GM21515 (cell line): Measurements from ENCODE around the gene WNT5A.

Source experiments
- ATAC-seq: cut with Tn5 transposase; IDR thresholded peaks from one replicate; pipeline ENCODE4 v1.9.1; 2021; ENCODE audit not compliant: unreplicated experiment

WNT5A gene

DNA sequence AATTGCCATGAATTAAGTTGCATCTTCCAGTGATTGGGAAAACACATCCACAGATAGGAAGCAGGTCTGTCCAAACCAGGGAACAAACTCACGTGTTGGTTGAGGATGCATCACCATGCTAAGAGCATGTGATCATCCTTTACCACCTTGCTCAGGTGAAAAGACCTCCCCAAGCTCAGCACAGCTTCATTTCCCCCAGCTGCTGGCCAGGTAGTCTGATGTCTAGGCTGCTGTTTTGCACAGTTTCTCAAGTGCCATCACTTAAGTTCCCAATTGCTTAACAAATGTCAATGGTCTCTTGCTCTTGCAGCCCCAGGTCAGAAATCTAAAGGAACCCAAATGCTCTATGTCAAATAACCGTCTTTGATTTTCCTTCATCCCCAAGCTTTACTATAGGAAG, 34.2 kb downstream of the WNT5A start:
- no peak for ATAC-seq

DNA sequence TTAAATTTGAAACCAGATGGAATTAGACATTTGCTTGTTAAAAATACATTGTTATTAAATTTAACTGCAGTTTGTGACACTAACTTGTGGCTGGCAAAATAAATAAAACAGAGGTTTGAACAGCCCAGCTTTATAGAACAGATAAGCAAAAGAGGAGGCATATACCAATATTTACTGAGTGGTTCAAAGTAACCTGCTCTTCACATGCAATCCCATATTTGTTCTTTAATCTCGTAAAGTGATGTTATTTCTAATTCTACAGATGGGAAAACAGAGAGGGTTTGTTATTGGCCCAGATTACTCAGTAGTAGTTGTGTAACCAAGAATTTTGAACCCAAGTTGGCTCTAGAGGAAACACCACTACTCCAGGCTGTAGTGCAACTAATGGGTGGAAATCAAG, 37.6 kb downstream of the WNT5A start:
- ATAC-seq: no peak

DNA sequence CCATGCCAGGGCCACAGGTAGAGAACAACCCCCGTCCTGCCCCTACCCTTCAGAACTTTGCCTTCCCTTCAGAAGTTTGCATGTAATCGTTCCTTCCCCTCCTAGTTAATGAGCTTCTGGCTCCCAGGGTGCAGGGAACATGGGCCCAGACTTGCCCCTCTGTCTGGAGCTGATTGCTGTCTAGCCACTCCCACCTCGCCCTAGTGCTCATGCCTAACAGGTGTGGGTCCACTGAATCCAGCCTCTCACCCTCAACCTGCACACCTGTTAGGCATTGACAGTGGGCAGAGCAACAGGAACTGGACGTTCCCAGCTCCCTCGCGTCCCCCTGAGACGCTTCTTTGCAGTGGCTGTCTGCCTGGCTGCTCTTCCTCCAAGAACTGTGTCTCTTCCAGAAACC, 40.3 kb downstream of the WNT5A start:
- ATAC-seq: no peak

DNA sequence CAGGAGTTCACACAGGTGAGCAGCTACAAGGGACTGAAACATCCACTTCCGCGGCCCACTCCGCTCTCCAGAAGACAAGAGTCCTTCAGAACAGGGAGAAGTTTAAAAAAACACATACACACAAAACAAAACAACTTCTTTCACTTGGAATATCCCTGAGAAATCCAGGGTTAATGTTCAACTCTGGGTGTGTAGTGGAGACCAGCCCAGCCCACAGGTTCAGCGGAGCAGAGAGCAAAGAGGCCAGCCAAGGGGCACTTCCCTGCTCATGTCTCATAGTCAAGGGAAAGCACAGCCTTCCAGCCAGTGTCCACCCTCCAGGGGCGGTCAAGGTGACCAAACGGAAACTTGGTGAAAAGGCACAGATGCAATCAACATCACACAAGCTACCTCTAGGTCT, 41.6 kb downstream of the WNT5A start:
- no peak for ATAC-seq

DNA sequence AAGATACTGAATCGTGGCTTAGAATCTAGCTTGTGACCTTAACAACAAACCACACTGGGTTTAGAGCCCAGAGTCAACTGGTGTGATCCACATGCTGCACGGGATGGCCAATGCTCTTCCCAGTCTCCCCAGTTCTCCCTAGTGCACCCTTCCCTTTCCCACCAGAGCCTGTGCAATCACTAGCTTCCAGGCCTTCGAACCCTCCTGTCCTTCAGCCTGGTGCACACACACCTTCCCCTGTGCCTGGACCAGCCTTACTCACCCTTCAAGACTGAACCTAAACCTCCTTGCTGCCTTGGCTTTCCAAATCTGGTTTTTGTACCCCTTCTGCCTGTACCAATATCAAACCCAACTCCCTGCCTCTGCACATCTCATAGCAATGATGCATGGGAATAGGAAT, 43.8 kb downstream of the WNT5A start:
- no peak for ATAC-seq

DNA sequence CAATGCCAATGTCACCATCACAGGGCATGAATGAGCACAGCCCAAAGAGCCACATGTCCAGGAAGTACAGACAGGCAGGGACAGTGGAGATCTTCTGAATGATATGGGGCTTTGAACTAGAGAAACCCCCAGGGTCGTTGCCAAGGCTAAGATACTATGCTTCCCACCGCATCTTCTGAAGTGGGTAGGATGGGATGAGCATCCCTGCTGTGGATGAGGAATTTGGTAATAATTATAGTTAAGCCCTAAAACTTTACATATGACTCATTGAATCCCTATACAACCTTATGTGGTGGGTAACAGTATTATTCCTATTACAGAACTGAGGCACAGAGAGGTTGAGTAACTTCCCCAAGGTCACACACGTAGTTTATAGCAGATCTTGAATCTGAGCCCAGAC, 44.2 kb downstream of the WNT5A start:
- ATAC-seq: no peak

GRCh38 chr3:55441499-55441898, 45.6 kb downstream of the WNT5A start:
- no peak for ATAC-seq

DNA sequence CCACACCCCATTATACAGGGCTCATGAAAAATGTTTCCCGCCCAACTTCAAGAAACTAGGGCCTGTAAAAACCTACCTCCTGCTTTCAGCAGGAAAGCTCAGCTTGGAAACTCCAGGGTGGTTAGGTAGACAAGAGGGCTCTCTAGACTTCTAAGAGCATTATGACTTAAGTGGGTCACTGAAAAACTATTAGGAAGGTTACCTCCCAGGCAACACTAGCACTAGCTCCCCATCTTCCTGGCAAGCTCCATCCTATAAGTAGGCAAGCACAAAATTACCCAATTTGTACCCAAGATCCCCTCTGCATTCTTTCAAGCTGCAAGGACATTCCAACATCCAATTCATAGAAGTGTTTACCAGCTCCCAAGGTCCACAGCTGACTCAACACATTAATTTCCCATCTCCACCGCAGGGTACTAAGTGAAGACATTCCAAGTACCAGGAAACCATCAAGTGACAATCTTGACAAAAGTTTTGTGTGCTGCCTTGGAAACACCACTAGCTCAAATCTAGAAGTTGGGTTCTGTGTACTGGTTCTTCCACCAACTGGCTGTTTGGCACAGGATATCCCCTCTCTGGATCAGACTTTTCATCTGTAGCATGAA, 46.9 kb downstream of the WNT5A start:
- no peak for ATAC-seq

DNA sequence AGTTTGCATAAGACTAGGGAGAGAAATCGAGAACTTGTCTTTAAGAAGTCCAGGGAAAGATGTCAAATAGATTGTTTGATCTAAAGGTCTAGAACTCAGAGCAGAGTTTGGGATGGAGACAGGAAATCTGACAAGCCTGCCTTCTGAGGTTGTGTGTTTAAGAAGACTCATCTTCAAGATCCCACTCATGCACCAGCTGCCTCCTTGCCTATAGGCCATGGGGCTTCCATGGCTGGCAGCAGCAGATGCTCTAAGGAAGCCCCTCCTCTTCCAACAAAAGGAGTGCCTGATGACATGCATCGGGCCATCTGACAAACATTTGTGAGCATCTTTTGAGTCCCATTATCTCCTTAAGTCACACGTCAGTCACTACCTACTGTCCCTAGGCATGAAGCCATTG, 47.4 kb downstream of the WNT5A start:
- no peak for ATAC-seq

DNA sequence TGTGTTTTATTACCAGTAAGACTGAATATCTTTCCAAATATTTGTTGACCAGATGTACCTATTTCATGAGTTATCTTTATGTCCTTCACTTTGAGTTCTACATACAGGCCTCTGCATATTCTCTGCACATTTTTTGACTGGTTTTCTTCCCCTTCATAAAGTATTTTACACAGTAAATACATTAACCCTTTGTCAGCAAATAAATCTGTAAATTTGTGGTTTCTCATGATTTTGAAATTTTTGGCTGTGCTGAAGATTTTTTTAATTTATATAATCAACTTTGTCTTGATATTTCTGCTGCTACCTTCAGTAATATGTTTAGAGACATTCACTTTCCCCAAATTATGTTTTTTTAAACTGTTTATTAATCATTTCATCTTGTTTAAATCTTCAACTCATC, 50.5 kb downstream of the WNT5A start:
- ATAC-seq: no peak

GRCh38 chr3:55435491-55435890, 51.6 kb downstream of the WNT5A start:
- no peak for ATAC-seq

GRCh38 chr3:55434789-55435188, 52.3 kb downstream of the WNT5A start:
- no peak for ATAC-seq

DNA sequence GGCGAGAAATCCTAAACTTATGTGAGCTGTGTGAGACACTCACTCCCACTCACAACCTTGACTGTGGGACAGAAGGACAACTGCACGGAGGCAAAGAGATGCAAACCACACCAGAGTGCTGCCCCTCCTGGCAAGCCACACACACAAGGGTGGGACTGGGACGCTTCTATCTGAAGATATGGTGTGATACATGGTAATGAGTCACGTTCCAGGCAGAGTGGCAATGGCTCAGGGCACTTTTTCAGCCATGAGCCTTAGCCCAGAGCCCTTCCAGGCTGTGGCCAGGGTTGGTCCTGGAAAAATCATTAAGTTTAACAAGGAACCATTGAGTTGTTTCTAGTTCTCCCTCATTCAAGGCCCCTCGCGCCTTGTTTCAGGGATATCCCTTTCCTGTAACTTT, 56.1 kb downstream of the WNT5A start:
- no peak for ATAC-seq

GRCh38 chr3:55427739-55428138, 59.4 kb downstream of the WNT5A start:
- ATAC-seq: no peak

- no peak for ATAC-seq
These were observed 60.6 kb downstream of the WNT5A start for GRCh38 chr3:55426486-55426885.

DNA sequence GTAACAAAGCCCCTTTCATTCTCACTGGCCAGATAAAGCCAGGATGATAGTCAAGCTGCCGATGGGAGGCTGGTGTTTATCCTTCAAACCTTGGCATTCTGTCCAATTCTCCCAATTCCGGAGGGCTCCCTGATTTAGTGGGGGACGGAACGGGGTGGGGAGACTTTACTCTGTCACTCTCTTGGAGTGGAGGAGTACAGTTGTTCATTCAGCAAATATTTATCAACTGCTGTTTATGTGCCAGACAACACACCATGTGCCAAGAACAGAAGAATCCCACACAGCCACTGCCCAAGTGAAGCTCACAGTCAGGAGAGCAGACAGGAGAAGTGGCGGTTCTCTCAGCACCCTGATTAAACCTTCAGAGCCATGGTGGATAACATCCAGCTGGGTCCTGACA, 63.3 kb downstream of the WNT5A start:
- no peak for ATAC-seq

DNA sequence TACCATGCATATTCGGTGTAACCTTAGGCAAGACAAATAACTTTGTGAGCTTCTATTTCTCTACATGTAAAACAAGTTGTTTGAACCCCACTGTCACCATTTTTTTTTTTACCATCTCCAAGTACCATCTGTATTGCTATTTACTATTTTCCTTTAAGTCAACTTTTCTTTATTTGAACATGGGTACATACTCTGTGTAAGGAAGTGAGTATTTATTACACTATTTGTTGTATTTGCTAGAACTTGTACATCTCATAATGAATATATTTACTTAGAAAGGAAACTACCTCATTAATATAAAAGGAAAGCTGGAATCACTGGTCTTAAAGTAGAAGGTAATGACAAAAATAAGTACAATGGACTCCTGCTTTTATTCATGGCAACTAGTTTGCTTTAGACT, 69.9 kb downstream of the WNT5A start:
- no peak for ATAC-seq

DNA sequence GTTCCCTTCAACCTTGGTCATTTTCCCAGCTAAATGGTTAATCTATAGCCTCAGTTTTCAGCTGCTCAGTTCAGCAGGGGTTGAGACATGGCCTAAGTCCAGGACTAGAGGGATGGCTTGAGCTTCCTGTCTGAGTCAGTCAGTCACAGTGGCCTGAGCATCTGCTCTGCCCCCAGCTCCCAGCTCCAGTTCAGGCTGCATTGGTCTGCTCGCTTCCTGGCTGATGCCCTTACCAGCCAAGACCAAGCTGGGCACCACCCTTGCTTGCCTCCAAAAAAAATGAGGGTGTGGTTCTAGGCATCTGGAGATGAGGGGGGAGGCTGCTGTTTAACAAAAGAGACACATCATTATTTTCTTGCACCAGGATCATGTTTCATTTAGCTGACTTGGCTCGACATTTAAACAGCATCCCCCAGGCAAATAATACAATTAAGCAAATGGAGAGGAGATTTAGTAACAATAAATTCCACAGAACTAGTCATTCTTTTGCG, 70.7 kb downstream of the WNT5A start:
- ATAC-seq: no peak
